ENCODE measurements around the gene LRP1-AS. TPM values are rescaled to one million over a fixed set of nuclear protein-coding genes. Genes with fewer than 3 reads are reported as not detected.

Gene LRP1-AS
- total RNA-seq, 1 experiment from 2014 or later: not detected

DNA sequence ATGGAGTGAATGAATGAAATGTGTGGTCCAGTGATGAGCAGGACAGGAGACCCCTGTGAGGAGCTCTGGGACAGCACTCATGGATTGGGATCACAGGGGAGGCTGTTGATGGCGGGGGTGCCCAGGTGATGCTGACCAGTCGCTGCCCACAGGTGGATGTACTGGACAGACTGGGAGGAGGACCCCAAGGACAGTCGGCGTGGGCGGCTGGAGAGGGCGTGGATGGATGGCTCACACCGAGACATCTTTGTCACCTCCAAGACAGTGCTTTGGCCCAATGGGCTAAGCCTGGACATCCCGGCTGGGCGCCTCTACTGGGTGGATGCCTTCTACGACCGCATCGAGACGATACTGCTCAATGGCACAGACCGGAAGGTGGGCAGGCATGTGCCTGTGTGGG is 13.3 kb upstream of the LRP1-AS start:
- no peak for DNase-seq (ENCODE audit: low spot score)

DNA sequence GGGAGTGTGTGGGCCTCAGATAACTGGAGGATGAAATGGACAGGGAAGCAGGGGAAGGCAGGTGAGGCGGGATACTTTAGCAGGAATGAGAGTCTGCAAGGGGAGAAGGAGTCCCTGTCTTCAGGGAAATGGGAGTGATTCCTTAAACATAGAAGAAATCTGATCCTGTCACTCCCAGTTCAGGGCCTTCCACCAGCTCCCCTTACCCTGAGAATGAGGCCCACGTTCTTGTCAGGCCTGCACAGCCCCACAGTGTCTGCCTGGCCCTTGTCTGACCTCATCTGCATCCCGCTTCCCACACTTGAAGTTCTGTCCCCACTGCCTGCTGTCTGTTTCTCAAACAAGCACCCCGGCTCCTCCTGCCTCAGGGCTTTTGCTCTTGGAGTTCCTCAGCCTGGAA is 12.6 kb upstream of the LRP1-AS start:
- DNase-seq (ENCODE audit: low spot score): no peak

DNA sequence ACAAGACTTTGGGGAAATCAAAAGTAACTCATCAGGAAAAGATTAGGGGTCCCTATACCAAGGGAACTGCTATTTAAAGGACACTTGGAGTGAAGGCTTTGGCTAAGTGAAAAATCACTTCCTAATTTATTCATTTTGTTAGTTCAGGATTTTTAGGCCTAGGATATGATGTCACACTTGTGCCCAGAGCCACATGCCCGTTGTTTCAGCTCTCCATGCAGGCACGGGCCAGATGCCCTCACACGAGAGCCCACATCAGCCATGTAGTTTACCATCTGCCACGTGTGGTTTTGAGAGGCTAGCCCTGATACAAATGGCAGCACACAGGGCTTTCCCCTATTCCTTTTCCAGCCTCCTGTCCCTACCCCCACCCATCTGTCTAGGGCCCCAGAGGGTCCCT is 11.9 kb upstream of the LRP1-AS start:
- DNase-seq (ENCODE audit: low spot score): no peak

DNA sequence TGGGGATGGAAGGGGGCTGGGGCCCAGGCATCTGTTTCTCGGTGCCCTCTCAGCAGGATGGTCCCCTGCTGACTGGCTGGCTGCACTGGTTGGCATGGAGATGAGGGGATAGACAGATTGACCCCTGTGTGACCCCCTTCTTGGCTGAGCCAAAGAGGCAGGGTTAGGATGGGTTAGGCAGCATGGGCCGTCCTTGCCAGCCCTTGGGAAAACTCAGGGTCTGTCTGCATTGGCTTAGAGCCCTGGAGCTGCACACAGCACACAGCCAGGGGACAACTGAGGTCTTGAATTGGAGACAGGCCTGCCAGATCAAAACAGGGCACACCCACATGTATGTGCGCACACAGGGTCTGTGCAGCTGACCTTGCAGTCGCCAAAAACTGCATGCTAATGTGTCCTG is 11.2 kb upstream of the LRP1-AS start:
- no peak for DNase-seq (ENCODE audit: low spot score)

DNA sequence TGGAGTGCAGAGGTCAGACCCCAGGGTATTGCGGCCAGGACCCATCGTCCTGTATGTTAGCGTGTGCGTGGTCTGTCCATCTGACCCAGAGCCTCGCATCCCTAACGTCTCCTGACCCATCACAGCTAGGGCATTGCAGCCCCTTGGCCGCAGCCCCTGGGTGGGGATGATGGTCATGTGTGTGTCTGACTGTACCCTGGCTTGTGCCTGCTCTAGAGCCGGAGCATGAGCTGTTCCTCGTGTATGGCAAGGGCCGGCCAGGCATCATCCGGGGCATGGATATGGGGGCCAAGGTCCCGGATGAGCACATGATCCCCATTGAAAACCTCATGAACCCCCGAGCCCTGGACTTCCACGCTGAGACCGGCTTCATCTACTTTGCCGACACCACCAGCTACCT is 10.8 kb upstream of the LRP1-AS start:
- DNase-seq (ENCODE audit: low spot score): no peak

DNA sequence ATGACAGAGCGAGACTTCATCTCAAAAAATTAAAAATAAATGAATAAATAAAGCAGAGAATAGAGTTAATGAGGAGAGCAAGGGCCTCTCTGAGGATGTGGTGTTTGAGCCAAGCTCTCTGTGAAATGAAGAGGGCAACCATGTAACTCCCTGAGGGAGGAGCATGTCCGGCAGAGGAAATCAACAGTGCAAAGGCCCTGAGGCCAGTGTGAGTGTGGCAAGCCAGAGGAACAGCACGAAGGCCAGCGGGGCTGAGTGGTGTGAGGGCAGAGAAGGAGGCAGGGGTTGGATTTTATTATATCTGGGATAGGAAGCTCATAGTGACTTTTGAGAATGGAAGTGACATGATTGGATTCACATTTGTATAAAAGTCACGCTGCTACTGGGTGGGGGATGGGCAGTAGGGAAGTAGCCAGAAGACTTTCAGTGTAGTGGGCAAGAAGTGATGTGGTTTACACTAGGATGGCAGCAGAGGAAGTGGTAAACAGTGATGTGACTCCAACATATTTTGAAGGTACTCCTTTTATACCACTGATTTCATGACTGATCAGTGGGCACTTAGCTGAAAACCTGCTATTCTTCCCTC is 10.3 kb upstream of the LRP1-AS start:
- no peak for DNase-seq (ENCODE audit: low spot score)

DNA sequence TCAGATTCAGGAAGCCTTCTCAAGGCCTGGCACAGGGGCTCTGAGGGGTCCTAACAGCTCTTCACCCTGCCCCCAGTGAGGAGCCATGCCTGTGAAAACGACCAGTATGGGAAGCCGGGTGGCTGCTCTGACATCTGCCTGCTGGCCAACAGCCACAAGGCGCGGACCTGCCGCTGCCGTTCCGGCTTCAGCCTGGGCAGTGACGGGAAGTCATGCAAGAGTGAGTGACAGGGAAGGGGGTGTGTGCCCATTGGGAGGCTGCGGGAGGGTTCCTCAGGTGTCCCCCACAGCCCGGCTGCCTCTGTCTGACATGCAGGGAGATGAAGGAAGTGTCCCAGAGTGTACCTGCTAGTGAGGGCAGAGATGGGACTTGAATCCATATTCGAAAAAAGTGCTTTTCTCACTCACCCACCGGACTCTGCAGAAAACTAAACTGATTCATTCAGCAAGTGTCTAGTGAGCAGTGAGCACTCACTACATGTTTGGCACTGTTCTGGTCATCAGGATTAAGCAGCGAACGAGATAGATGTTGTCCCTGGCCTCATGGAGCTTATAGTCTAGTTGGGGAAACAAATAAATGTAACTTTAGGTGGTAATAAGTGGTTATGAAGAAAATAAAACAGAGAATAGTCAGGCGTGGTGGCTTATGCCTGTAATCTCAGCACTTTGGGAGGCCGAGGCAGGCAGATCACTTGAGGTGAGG is 9.4 kb upstream of the LRP1-AS start:
- no peak for DNase-seq (ENCODE audit: low spot score)

DNA sequence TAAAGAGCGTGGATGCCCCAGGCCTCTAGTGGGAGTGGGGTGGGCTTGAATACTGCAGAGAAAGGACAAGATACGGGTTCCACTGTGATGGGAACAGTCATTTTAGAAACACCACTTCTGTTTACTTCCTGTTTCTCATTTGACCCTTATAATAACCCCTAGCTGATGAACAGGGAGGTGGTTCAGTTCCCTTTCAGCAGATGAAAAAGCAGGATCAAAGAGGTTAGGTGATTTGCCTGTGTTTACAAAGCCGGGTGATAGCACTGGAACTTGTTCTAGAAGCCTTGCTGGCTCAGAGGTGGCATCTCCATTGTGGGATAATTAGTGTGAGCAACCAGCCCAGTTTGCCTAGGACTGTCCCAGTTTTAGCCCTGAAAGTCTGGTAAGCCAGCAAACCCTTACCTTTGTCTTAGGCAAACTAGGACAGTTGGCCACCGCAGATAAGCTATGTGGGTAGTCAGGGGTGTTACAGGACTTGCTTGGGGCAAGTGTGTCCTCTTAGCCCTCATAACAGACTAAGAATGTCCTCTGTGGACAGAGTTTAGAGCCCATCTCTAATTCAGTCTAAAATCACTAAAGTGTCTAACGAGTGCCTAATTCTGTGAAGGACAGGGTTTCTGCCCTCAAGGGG is 7.5 kb upstream of the LRP1-AS start:
- DNase-seq (ENCODE audit: low spot score): no peak

DNA sequence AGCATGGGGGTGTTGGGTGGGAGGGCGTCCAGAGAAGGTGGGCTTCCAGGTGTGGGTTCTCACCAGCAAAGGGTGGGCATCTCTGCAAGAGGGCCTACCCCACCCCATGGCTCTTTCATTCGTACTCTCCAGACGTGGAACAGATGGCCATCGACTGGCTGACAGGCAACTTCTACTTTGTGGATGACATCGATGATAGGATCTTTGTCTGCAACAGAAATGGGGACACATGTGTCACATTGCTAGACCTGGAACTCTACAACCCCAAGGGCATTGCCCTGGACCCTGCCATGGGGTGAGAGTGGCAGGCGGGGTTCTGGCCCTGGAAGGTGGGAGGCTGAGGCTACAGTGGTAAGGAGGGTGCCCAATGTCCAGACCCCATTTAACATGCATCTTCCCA is 6.7 kb upstream of the LRP1-AS start:
- DNase-seq (ENCODE audit: low spot score): no peak

DNA sequence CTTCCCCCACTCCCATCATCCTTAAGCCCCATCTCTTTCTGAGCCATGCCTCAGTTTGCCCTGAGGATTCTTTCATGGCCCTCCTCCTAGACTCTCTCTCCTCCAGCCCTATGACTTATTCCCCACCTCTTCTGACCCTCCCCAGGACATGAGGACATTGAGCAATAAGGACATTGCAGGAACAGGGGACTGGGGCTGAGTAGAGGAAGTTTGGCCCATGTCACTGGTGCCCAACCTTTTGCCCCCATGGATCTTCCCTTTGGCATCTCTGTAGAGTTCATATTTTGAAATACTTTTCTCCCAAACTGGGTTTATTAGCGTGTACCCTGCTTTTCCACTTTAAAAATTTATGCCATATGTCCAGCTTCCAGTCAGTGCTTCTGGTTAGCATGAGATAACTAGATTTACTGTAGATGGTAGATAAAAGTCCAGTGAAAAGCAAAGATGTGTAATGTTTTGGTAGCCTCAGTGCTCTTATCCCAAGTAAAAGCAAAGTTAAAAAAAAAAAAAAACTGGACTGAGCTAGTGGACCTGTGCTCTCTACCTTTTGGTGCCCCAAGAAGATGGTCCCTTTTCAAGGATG is 6.1 kb upstream of the LRP1-AS start:
- no peak for DNase-seq (ENCODE audit: low spot score)

DNA sequence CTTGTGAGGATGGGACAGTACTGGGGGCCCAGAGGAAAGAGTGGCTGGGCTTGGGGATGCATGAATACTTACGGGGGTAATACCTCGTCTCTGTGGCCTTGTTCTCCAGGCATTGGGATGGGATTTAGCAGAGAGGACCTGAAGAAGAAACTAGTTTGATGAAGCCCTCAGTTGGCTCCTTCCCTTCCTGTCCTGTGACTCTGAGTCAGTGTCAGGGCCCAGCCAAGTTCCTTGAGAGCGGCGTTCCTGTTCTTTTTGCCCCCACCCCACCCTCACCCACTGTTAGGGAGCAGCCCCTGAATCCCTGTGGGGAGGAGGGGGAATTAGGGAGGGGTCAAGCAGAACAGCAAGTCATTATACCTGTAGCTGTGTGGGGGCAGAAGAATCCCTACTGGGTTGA is 5.2 kb upstream of the LRP1-AS start:
- no peak for DNase-seq (ENCODE audit: low spot score)

DNA sequence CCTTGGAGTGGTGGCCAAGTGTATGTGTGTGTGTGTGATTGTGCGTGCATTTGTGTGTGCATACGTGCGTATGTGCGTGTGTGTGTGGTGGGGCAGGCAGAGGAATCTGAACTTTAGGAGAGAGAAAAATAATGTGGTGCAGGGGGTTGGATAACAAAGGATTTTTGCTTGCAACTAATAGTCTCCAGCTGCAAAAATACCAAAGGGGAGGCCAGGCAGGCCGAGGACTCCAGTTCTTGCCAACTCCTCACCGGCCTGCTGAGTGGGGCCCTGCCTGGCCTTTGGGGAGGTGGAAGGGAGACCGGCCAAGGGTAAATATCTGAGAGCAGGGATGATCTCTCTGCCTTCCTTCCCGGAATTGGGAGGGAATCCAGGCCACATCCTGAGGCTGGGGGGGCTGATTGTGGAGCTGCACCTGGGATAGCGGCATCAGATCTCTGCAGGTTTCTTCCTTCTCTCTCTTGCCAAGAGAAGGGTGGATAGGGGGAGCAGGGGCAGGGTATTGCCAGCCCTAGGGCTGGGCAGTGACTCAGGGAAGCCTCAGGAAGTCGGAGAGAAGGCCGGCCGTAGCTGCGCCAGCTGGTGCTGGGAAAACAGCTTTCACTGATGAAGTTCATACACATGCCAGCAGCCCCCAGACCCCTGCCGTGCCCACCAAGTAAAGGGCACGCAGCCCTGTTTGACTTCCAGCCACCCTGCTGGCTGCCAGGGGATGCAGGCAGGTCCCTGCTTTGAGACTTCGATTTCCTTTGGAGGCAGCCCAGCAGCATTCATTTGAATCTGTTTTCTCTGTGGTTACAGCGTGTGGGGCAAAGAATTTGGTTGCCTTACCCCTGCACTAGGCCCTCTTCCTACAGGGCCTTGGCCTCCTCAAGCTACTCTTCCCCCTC is 4.6 kb upstream of the LRP1-AS start:
- DNase-seq (ENCODE audit: low spot score): peak; percentile 47

DNA sequence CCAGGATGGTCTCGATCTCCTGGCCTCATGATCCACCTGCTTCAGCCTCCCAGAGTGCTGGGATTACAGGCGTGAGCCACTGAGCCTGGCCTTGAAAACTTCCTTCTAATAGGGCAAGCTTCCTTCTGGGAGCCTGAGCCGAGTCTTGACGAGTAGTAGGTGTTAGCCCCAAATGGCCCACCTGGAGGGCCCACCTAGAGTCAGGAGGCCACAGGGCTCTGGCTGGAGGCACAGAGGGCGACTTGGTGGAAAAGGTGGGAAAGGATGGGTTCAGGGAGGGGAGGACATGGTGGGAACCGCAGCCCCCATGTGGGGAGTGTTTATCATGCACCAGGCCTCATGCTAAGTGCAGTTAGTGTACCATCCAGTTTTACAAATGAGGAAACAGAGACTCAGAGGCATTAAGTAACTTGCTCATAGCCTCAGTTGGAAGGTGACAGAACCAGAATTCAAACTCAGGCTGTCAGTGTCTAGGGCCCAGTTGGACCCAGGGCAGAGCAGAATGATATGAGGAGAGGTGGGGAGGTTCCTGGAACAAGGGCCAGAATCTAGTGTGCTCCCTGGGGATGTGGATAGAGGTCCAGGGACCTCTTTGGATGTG is 3.1 kb upstream of the LRP1-AS start:
- DNase-seq (ENCODE audit: low spot score): no peak

DNA sequence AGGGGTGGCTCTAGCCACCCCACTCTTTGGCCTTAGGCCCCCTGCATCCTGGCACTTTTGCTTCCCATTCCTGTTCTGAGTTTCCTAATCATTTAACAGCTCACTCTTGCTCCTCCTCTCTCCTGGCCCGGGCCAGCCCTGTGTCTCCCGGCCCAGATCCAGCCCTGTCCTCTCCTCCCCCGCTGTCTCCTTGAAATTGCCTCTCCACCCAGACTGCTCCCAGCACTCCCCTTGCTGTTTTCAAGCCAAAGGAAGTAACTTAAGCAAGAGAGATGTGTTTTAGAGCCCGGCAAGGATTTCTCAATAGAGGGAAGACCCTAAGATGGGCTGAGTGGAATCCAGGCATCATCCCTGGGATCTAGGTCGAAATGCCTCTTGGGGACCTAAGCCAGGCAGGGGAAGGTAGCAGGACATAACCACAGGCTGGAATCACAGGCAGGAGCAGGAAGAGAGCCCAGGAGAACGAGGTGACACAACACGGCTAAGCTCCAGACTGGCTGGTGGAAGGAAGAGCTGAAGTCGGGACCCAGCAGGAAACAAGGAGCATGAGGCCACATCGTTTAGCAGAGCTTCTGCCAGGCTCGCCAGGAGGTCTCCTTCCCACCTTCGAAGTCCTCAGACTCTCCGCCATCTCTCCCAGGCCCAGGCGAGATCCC is 2.0 kb upstream of the LRP1-AS start:
- DNase-seq (ENCODE audit: low spot score): peak; percentile 42

DNA sequence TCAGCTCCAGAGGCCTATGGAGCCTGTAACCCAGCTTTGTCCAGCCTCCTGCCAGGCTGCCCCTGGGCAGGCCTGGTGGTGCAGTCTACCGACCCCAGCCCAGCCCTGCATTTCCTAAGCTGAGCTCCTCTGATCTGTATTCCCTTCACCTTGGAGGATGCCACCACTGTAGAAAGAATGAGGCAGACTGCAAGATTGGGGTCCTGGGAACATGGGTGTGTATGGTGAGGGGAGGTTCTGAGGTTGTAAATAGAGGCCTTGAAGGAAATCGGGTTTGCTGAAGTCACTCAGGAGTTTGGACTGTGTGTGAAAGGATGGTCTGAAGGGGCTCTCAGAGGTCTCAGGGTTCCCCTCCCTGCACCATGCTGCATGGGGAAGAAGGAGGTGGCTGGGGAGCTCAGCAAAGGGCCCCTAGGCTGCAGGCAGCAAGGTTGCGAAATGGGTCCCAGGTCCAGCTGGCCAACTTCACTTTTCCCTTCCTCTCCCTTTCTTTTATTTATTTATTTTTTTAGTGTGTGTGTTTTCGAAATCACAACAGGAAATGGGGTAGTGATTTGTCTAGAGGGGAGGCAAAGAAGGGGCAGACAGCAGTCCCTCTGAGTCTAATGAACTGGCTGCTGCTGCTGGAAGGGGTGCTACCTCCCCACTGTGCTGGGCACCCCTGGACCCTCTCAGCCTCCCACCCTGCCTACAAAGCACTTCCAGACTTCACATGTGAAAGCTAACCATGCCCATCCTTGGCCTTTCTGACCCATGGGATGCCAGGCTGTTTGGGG is 1.2 kb upstream of the LRP1-AS start:
- DNase-seq (ENCODE audit: low spot score): no peak

DNA sequence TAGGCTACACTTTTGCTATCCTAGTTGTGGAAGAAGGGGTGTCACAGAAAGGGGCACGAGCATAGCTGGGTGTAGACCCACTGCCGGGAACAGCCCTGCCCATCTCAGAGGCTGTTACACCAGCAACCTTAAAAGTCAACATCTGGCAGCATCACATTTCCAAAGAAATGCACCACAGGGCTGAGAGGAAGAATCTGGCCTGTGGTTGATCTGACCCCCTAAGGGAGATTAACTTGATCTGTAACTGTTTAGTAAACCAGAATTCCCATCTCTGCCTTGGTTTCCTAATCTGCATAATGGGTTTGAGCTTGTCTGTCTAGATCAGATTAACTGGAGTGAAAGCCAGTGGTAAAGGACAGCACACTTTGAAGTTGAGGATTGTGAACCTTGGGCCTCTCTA is 1.3 kb downstream of the LRP1-AS start:
- DNase-seq (ENCODE audit: low spot score): no peak

DNA sequence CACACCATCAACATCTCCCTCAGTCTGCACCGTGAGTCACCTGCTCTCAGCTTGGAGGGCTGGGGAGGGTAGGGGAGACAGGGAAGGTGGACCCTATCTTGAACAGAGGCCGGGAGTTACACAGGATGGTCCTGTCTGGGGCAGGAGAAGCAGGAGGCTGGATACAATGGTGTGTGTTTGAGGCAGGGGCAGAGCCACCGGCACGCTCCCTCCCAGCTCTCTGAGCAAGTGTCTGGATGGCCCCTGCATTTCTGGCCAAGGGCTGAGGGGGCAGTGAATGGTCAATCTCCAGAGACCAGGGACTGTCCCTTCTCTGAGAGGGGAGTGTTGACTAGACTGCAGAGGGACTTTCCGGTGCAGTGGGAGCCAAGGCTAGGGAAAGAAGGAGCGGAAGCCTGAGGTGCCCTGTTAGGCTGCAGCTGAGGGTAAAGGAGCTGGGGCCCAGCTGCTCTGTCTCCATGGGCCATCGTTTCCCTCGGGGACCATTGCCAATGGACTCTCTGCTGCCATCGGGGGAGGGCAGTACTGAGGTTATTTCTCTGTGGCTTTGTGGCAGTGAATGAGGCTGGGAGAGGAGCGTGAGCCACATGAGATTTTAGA is 1.9 kb downstream of the LRP1-AS start:
- DNase-seq (ENCODE audit: low spot score): no peak

DNA sequence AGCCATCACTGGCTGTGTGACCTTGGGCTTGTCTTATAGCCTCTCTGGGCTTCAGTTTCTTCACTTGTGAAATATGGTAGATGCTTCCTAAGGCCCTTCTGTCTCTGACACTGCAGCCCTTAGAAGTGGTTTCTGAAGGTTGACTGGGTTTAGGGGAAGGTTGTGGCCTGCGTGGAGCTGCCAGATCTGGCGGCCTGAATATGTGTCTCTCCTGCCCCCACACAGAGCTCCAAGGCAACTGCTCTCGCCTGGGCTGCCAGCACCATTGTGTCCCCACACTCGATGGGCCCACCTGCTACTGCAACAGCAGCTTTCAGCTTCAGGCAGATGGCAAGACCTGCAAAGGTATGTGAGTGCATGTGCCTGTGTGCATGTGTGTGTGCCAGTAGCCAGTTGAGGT is 4.0 kb downstream of the LRP1-AS start:
- DNase-seq (ENCODE audit: low spot score): no peak

DNA sequence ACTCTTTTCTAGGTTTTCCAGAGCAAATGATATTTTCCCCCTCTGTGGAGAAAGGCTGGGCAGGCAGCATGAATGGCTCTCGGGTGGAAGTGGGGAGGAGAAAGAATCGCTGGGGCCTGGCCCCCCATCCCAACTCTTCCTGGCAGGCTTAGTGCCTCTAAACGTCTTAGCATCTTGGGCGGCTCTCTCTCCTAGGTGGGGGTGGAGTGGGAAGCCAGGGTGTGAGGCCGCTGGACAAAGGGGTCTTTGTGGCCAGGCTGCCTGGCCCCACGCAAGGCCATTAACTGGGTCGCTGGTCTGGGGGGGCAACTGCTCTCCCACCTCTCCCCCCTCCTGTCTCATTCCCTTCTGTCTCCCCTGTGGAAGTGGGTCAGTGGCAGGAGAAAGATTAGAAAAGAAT is 4.7 kb downstream of the LRP1-AS start:
- no peak for DNase-seq (ENCODE audit: low spot score)

DNA sequence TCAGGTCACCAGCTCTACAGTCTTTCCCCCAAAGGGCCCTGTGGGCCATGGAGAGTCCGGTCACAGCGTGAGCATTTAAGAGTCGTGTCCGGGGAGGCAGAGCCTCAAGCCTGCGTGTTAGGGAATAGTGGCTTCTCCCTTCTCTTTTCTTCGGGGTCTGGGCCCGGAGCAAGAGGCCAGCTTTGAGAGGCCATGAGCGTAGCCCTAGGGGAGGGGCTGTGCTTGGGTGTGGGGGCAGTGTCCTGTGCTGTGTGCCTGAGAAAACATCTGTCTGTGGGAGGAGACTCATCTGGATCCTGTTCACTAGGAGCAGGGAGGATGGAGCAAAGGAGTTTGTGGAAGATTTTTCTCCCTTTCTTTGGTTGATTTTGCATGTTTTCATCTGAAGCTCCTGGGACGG is 5.3 kb downstream of the LRP1-AS start:
- DNase-seq (ENCODE audit: low spot score): no peak

Measured in HT-29 (cell line).